K562 (cell line): ENCODE results near the gene NFATC3. TPM values are rescaled to one million over a fixed set of nuclear protein-coding genes. Genes with fewer than 3 reads are reported as not detected.

Experiments
- DACH1 ChIP-seq: fragments of 450-650 bp; IDR thresholded peaks from 2 replicates; pipeline ENCODE4 v1.6.1; 2018; ENCODE audit not compliant: partially characterized antibody
- DMBX1 ChIP-seq: fragments of 250-450 bp; sonication (Bioruptor Pico); IDR thresholded peaks from 2 replicates; pipeline ENCODE4 v1.8.0; 2022; ENCODE audit warnings: inconsistent platforms, mild to moderate bottlenecking, moderate library complexity, borderline replicate concordance
- GABPB1 ChIP-seq: sonication (generic); formaldehyde crosslinking; IDR thresholded peaks from 2 replicates; pipeline ENCODE4 v1.8.0; 2022; ENCODE audit warnings: mild to moderate bottlenecking, missing genetic modification reagents
- HMGN3 ChIP-seq: IDR thresholded peaks from 2 replicates; pipeline ENCODE4 v1.6.1; 2011; ENCODE audit warnings: borderline replicate concordance, low read depth, mild to moderate bottlenecking, mixed read lengths, low read length; ENCODE audit not compliant: insufficient read length; ENCODE audit errors: extremely low read depth
- HNRNPL ChIP-seq: fragments of 200-400 bp; formaldehyde crosslinking; IDR thresholded peaks from 2 replicates; pipeline ENCODE4 v1.6.1; 2017; ENCODE audit warnings: low read depth, mild to moderate bottlenecking, low read length
- PCBP2 ChIP-seq: fragments of 200-400 bp; formaldehyde crosslinking; IDR thresholded peaks from 2 replicates; pipeline ENCODE4 v1.6.1; 2018; ENCODE audit warnings: low read length, low read depth, mild to moderate bottlenecking, moderate library complexity; ENCODE audit not compliant: poor library complexity, severe bottlenecking
- PTBP1 ChIP-seq: fragments of 200-400 bp; formaldehyde crosslinking; IDR thresholded peaks from 2 replicates; pipeline ENCODE4 v1.6.1; 2017; ENCODE audit warnings: low read depth, low read length
- STAG1 ChIP-seq: sonication (generic); formaldehyde crosslinking; IDR thresholded peaks from 2 replicates; pipeline ENCODE4 v1.5.0; 2020; ENCODE audit warnings: missing genetic modification reagents, borderline replicate concordance
- ZBED1 ChIP-seq: IDR thresholded peaks from 2 replicates; pipeline ENCODE4 v1.6.1; 2014
- ZNF586 ChIP-seq: fragments of 450-650 bp; formaldehyde crosslinking; conservative IDR thresholded peaks from 2 replicates; pipeline ENCODE4 v1.4.0; 2020; ENCODE audit warnings: mild to moderate bottlenecking, moderate library complexity
- polyA plus RNA-seq, 8 experiments: library from polyadenylated mRNA; depleted of rRNA in 4 of 8; stranded (reverse) in 5 of 8; unstranded in 3 of 8; fragments of >200 nt; fragmentation: Nextera tagmentation in 2 of 8; fragmentation: Illumina TruSeq in 1 of 8; extraction: Ambion mirVana in 2 of 8; extraction: Trizol in 1 of 8; gene quantifications; 2 replicates each; pipeline versions ENCODE4 v1.2.1 to v1.2.3, GENCODE V29; 2011 to 2014; ENCODE audit warnings: inconsistent platforms in 1 of 8, missing spikeins in 1 of 8
- total RNA-seq, 7 experiments: library from RNA; depleted of rRNA in 6 of 7; stranded (reverse); fragments of >200 nt in 6 of 7; fragmentation: Illumina TruSeq in 2 of 7; extraction: Trizol in 2 of 7; gene quantifications; 2 replicates each; pipeline versions ENCODE4 v1.2.1 to v1.2.3, GENCODE V29; 2011 to 2021; ENCODE audit warnings: low replicate concordance in 1 of 7
- TF ChIP-seq, protein P1 (sequence below), 2 experiments: IDR thresholded peaks; 2 replicates each; pipeline ENCODE4 v1.6.1; 2012; ENCODE audit warnings: improper control_type of control experiment in 2 of 2, low read depth in 2 of 2, low read length in 2 of 2, borderline replicate concordance in 1 of 2
- TF ChIP-seq, protein P2 (sequence below): fragments of 450-650 bp; formaldehyde crosslinking; IDR thresholded peaks from 2 replicates; pipeline ENCODE4 v1.4.0; 2020; ENCODE audit warnings: mild to moderate bottlenecking, mixed read lengths
- TF ChIP-seq, protein P3 (sequence below), 2 experiments: fragments of 450-650 bp; formaldehyde crosslinking in 1 of 2; IDR thresholded peaks; 2 replicates each; pipeline versions ENCODE4 v1.4.0 to v1.6.1; 2014 to 2020; ENCODE audit warnings: mild to moderate bottlenecking in 2 of 2, borderline replicate concordance in 1 of 2, low read depth in 1 of 2
- TF ChIP-seq, protein P4 (sequence below): fragments of 250-450 bp; sonication (Bioruptor Pico); IDR thresholded peaks from 2 replicates; pipeline ENCODE4 v1.6.1; 2021; ENCODE audit warnings: mild to moderate bottlenecking

NFATC3 gene
- total and polyA plus RNA-seq, 9 of the 15 experiments (the other 6 are each of a cell fraction or from before 2014, with no cell fraction given) = 15.7 to 98.4 (median 59.4) TPM

DNA sequence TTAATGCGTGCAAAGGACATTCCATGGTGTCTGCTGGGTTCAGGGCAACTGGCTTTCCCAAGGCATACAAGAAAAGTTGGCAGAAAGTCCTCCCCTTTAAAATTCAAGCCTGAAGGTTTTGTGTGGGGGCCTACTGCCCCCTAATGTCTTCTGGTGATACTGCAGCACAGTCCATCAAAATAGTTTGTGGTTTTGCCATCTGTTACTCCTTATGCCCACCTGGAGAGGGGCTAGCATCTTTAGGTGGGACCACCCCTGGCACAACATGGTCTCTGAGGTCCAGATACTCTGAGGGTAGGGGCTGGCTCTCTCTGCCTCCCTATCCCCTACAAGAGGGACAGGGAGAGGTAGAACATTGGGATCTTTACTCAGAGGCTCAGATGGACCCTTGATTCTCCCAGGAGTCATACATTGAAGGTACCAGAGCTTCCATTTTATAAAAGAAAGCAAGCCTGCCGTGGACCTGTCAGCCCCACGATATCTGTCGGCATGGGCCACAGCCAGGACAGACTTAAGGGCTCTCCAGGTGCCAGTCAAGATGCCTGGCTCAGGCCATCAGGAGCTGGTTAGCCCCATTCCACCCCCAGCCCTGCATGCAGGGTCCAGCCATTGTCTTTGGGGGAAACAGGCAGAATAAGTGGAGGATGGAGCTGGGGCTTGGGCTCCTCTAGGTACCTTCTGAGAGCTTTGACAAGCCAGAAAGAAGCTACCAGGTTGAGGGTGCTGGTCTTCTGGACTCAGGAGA is 144.4 kb downstream of the NFATC3 start (continued):
- TF ChIP-seq, protein P1, sequence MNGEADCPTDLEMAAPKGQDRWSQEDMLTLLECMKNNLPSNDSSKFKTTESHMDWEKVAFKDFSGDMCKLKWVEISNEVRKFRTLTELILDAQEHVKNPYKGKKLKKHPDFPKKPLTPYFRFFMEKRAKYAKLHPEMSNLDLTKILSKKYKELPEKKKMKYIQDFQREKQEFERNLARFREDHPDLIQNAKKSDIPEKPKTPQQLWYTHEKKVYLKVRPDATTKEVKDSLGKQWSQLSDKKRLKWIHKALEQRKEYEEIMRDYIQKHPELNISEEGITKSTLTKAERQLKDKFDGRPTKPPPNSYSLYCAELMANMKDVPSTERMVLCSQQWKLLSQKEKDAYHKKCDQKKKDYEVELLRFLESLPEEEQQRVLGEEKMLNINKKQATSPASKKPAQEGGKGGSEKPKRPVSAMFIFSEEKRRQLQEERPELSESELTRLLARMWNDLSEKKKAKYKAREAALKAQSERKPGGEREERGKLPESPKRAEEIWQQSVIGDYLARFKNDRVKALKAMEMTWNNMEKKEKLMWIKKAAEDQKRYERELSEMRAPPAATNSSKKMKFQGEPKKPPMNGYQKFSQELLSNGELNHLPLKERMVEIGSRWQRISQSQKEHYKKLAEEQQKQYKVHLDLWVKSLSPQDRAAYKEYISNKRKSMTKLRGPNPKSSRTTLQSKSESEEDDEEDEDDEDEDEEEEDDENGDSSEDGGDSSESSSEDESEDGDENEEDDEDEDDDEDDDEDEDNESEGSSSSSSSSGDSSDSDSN (IDR thresholded peaks at IDR 0.05; ENCODE audit: borderline replicate concordance in 1 of 2, low read depth in 2 of 2, low read length in 2 of 2) = no peak
- TF ChIP-seq ZNF586 (no peak), HMGN3 (no peak), PCBP2 (no peak), DACH1 (no peak), HNRNPL (no peak), DMBX1 (CRISPR knock-in tag) (no peak), STAG1 (CRISPR knock-in tag) (peak; percentile 19; the same call in 1 of the 2 replicates), ZBED1 (no peak), PTBP1 (no peak), GABPB1 (CRISPR knock-in tag) (no peak)
- TF ChIP-seq, protein P2, sequence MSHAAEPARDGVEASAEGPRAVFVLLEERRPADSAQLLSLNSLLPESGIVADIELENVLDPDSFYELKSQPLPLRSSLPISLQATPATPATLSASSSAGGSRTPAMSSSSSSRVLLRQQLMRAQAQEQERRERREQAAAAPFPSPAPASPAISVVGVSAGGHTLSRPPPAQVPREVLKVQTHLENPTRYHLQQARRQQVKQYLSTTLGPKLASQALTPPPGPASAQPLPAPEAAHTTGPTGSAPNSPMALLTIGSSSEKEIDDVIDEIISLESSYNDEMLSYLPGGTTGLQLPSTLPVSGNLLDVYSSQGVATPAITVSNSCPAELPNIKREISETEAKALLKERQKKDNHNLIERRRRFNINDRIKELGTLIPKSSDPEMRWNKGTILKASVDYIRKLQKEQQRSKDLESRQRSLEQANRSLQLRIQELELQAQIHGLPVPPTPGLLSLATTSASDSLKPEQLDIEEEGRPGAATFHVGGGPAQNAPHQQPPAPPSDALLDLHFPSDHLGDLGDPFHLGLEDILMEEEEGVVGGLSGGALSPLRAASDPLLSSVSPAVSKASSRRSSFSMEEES (CRISPR knock-in tag) = no peak
- TF ChIP-seq, protein P3, sequence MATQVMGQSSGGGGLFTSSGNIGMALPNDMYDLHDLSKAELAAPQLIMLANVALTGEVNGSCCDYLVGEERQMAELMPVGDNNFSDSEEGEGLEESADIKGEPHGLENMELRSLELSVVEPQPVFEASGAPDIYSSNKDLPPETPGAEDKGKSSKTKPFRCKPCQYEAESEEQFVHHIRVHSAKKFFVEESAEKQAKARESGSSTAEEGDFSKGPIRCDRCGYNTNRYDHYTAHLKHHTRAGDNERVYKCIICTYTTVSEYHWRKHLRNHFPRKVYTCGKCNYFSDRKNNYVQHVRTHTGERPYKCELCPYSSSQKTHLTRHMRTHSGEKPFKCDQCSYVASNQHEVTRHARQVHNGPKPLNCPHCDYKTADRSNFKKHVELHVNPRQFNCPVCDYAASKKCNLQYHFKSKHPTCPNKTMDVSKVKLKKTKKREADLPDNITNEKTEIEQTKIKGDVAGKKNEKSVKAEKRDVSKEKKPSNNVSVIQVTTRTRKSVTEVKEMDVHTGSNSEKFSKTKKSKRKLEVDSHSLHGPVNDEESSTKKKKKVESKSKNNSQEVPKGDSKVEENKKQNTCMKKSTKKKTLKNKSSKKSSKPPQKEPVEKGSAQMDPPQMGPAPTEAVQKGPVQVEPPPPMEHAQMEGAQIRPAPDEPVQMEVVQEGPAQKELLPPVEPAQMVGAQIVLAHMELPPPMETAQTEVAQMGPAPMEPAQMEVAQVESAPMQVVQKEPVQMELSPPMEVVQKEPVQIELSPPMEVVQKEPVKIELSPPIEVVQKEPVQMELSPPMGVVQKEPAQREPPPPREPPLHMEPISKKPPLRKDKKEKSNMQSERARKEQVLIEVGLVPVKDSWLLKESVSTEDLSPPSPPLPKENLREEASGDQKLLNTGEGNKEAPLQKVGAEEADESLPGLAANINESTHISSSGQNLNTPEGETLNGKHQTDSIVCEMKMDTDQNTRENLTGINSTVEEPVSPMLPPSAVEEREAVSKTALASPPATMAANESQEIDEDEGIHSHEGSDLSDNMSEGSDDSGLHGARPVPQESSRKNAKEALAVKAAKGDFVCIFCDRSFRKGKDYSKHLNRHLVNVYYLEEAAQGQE (IDR thresholded peaks at IDR 0.05; ENCODE audit: borderline replicate concordance) = peak; percentile 65; the same call in 1 of the 2 replicates
- TF ChIP-seq, protein P3 (CRISPR knock-in tag; IDR thresholded peaks at IDR 0.05; ENCODE audit: low read depth) = no peak
- TF ChIP-seq, protein P4, sequence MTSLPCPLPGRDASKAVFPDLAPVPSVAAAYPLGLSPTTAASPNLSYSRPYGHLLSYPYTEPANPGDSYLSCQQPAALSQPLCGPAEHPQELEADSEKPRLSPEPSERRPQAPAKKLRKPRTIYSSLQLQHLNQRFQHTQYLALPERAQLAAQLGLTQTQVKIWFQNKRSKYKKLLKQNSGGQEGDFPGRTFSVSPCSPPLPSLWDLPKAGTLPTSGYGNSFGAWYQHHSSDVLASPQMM (CRISPR knock-in tag) = no peak
